ENCODE data around the gene RNF144B. TPM values are rescaled to one million over a fixed set of nuclear protein-coding genes. Genes with fewer than 3 reads are reported as not detected.

The RNF144B gene
- total and polyA plus RNA-seq, 2 donors (not counting 1 experiment from before 2014, with no cell fraction given): 0.61 to 0.83 TPM

GRCh38 chr6:18514180-18514579 is 127.0 kb downstream of the RNF144B start:
- H3K4me2 ChIP-seq (ENCODE audit: extremely low read depth, insufficient read depth, low read length): no peak overlapping the region
- H3K4me3 ChIP-seq (replicated peaks in 1 of 4; ENCODE audit: control extremely low read depth in 1 of 4, insufficient read depth in 1 of 4, low read depth in 3 of 4, low read length in 4 of 4): no peak overlapping the region
- no peak overlapping the region for H3K27ac ChIP-seq (ENCODE audit: insufficient read depth, low read length)
- H3K4me1 ChIP-seq (ENCODE audit: control insufficient read depth, extremely low read depth, insufficient read depth, low read length): no peaks in the 10 kb centered on the region
- no peaks in the 10 kb centered on the region for H3K27me3 ChIP-seq (ENCODE audit: control insufficient read depth, insufficient read depth, low read length)
- no peaks in the 10 kb centered on the region for H3K36me3 ChIP-seq (ENCODE audit: control insufficient read depth, insufficient read depth, low read length)
- DNase-seq (ENCODE audit: low read depth in 2 of 2): no peak
- no peak overlapping the region for H2AFZ ChIP-seq (ENCODE audit: low read length)
- TF ChIP-seq EZH2 (IDR thresholded peaks at IDR 0.05; ENCODE audit: low read length, missing control alignments) (no peak), CTCF (conservative IDR thresholded peaks at IDR 0.05 in 1 of 2, IDR thresholded peaks at IDR 0.05 in 1 of 2; ENCODE audit: low read depth in 1 of 2, low read length in 2 of 2) (no peak)
- no peaks in the 10 kb centered on the region for H3K79me2 ChIP-seq (ENCODE audit: control insufficient read depth, insufficient read depth, low read length)
- H3K9ac ChIP-seq (ENCODE audit: insufficient read depth, low read length): no peak overlapping the region
- no peaks in the 10 kb centered on the region for H4K20me1 ChIP-seq (ENCODE audit: control insufficient read depth, extremely low read depth, insufficient read depth, low read length)
- H3K9me3 ChIP-seq (ENCODE audit: control insufficient read depth, insufficient read depth, low read depth, low read length): no peaks in the 10 kb centered on the region

DNA sequence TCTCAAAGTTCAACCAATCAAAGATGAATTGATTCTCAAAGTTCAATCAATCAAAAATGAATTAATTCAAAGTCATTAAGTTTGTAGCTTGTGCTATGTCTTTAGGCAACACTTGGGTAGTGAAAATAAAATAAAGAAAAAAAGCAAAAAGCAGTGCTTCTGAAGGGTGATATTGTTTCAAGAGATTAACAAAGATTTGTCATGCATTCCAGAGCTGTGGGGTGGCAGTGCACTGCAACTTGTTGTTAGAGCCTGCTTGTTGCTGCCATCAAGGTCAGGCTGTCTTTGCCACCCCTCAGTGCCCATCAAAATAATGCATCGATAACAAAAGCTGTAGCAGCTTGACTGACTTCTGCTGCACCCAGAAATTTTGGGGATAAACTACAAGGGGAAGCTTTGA is 128.6 kb downstream of the RNF144B start:
- TF ChIP-seq CTCF (conservative IDR thresholded peaks at IDR 0.05 in 1 of 2, IDR thresholded peaks at IDR 0.05 in 1 of 2; ENCODE audit: low read depth in 1 of 2, low read length in 2 of 2) (no peak), EZH2 (IDR thresholded peaks at IDR 0.05; ENCODE audit: low read length, missing control alignments) (no peak)
- no peak overlapping the region for H2AFZ ChIP-seq (ENCODE audit: low read length)
- peak in 1 of 2 donors; percentile 32 for DNase-seq (ENCODE audit: low read depth in 2 of 2)
- no peaks in the 10 kb centered on the region for H3K79me2 ChIP-seq (ENCODE audit: control insufficient read depth, insufficient read depth, low read length)
- H3K4me2 ChIP-seq (ENCODE audit: extremely low read depth, insufficient read depth, low read length): no peak overlapping the region
- no peak overlapping the region for H3K9ac ChIP-seq (ENCODE audit: insufficient read depth, low read length)
- no peak overlapping the region for H3K27ac ChIP-seq (ENCODE audit: insufficient read depth, low read length)
- H3K4me1 ChIP-seq (ENCODE audit: control insufficient read depth, extremely low read depth, insufficient read depth, low read length): no peaks in the 10 kb centered on the region
- no peaks in the 10 kb centered on the region for H3K27me3 ChIP-seq (ENCODE audit: control insufficient read depth, insufficient read depth, low read length)
- no peaks in the 10 kb centered on the region for H3K36me3 ChIP-seq (ENCODE audit: control insufficient read depth, insufficient read depth, low read length)
- H3K9me3 ChIP-seq (ENCODE audit: control insufficient read depth, insufficient read depth, low read depth, low read length): no peaks in the 10 kb centered on the region
- no peak overlapping the region for H3K4me3 ChIP-seq (replicated peaks in 1 of 4; ENCODE audit: control extremely low read depth in 1 of 4, insufficient read depth in 1 of 4, low read depth in 3 of 4, low read length in 4 of 4)
- no peaks in the 10 kb centered on the region for H4K20me1 ChIP-seq (ENCODE audit: control insufficient read depth, extremely low read depth, insufficient read depth, low read length)

Other genes with a start within 250 kb of the RNF144B start
- gene TPMT, start 232.3 kb upstream of the RNF144B start, total RNA-seq: 12.8 and 17.5 TPM in 2 replicates
- 20.2 and 30.5 TPM in 2 replicates for gene TPMT, start 232.3 kb upstream of the RNF144B start, polyA plus RNA-seq
- 19.5 and 26.1 TPM in 2 replicates for gene KDM1B, start 231.9 kb upstream of the RNF144B start, total RNA-seq
- gene KDM1B, start 231.9 kb upstream of the RNF144B start, polyA plus RNA-seq: 12.0 and 14.9 TPM in 2 replicates
- gene DEK, start 122.8 kb upstream of the RNF144B start, total RNA-seq: 148 and 154 TPM in 2 replicates
- 108 TPM in 2 replicates for gene DEK, start 122.8 kb upstream of the RNF144B start, polyA plus RNA-seq

All from fibroblast of lung (primary cell).